Activated CD4-positive, alpha-beta memory T cell treated with anti-CD3 and anti-CD28 coated beads for 36 hours (primary cell): ENCODE data around the gene NECAB2. TPM values are rescaled to one million over a fixed set of nuclear protein-coding genes. Genes with fewer than 3 reads are reported as not detected.

Experiments
- CTCF ChIA-PET: fragments of 350-600 bp; sonication (Branson Sonifier 250); formaldehyde crosslinking; loops from one replicate; lab custom pipeline; 2021; ENCODE audit warnings: antibody characterized with exemption, inconsistent platforms; lab: Charles Lee
- POLR2A ChIA-PET: fragments of 350-600 bp; sonication (Branson Sonifier 250); formaldehyde crosslinking; loops from one replicate; lab custom pipeline; 2021; ENCODE audit warnings: antibody characterized with exemption; lab: Charles Lee
- DNase-seq: peaks from one replicate; pipeline ENCODE4 v3.0.0-alpha.2; 2020
- H3K27ac Mint-ChIP-seq: one replicate; pipeline ENCODE4 v1.8.0; 2021; ENCODE audit warnings: mixed read lengths
- H3K27me3 Mint-ChIP-seq: one replicate; pipeline ENCODE4 v1.8.0; 2021; ENCODE audit warnings: mixed read lengths
- H3K36me3 Mint-ChIP-seq: one replicate; pipeline ENCODE4 v1.8.0; 2021; ENCODE audit warnings: mixed read lengths
- H3K4me1 Mint-ChIP-seq: one replicate; pipeline ENCODE4 v1.8.0; 2021; ENCODE audit warnings: low read depth, mixed read lengths
- H3K4me3 Mint-ChIP-seq: one replicate; pipeline ENCODE4 v1.8.0; 2021; ENCODE audit warnings: mild to moderate bottlenecking, mixed read lengths
- H3K9me3 Mint-ChIP-seq: one replicate; pipeline ENCODE4 v1.8.0; 2021; ENCODE audit warnings: mixed read lengths
- intact Hi-C: fragments of 100-400 bp; cut with micrococcal nuclease; formaldehyde crosslinking; loops from one replicate; pipeline ENCODE4 v1.15.1; 2023
- total RNA-seq, 2 experiments: library from RNA; stranded (reverse); gene quantifications; one replicate each; pipeline ENCODE4 v1.2.3, GENCODE V29; 2021

The NECAB2 gene
- total RNA-seq, 2 experiments from 2014 or later = not detected

GRCh38 chr16:84049403-84050060 is 81.5 kb downstream of the NECAB2 start:
- H3K36me3 Mint-ChIP-seq = peaks cover 20% of the 10 kb centered on the region
- no peaks in the 10 kb centered on the region for H3K27me3 Mint-ChIP-seq
- intact Hi-C loops = no loop called here
- H3K9me3 Mint-ChIP-seq = no peaks in the 10 kb centered on the region
- H3K4me3 Mint-ChIP-seq = no peak overlapping the region
- ChIA-PET CTCF (no interaction called here), POLR2A (no interaction called here)
- no peak overlapping the region for H3K27ac Mint-ChIP-seq
- DNase-seq = no peak
- H3K4me1 Mint-ChIP-seq = no peaks in the 10 kb centered on the region

GRCh38 chr16:84050316-84050715 is 82.3 kb downstream of the NECAB2 start:
- Mint-ChIP-seq H3K4me3 (no peak overlapping the region), H3K36me3 (peaks cover 24% of the 10 kb centered on the region), H3K9me3 (no peaks in the 10 kb centered on the region), H3K27ac (no peak overlapping the region), H3K27me3 (no peaks in the 10 kb centered on the region), H3K4me1 (no peaks in the 10 kb centered on the region)
- CTCF ChIA-PET = no interaction called here
- intact Hi-C loops = no loop called here
- POLR2A ChIA-PET = interaction anchor here (0.6 kb wide), 1 partner anchor 707 kb away, joined by 6 read pairs; no protein-coding TSS in a partner anchor
- DNase-seq = no peak

- no peaks in the 10 kb centered on the region for H3K4me1 Mint-ChIP-seq
- no peaks in the 10 kb centered on the region for H3K27me3 Mint-ChIP-seq
- CTCF ChIA-PET = no interaction called here
Observed at GRCh38 chr16:84052071-84052622, 84.1 kb downstream of the NECAB2 start.

More at GRCh38 chr16:84052071-84052622, 84.1 kb downstream of the NECAB2 start:
- Mint-ChIP-seq H3K9me3 (no peaks in the 10 kb centered on the region), H3K4me3 (no peak overlapping the region), H3K27ac (no peak overlapping the region), H3K36me3 (peaks cover 25% of the 10 kb centered on the region)
- intact Hi-C loops = no loop called here
- no peak for DNase-seq
- POLR2A ChIA-PET = no interaction called here

Other genes with a start within 250 kb of the NECAB2 start
- gene HSBP1, start 160.3 kb upstream of the NECAB2 start, total RNA-seq = 10 to 100 TPM; 70.1 to 74.7 TPM
- gene MLYCD, start 69.1 kb upstream of the NECAB2 start, total RNA-seq = 1 to 10 TPM; 3.0 to 3.5 TPM
- gene OSGIN1, start 15.0 kb upstream of the NECAB2 start, total RNA-seq = under 1 TPM; 0.34 to 0.40 TPM
- gene SLC38A8, start 74.6 kb downstream of the NECAB2 start, total RNA-seq = not detected
- gene MBTPS1, start 148.7 kb downstream of the NECAB2 start, total RNA-seq = 10 to 100 TPM; 37.5 to 37.6 TPM
- gene HSDL1, start 176.9 kb downstream of the NECAB2 start, total RNA-seq = 10 to 100 TPM; 13.1 to 13.8 TPM
- not detected for gene DNAAF1, start 177.1 kb downstream of the NECAB2 start, total RNA-seq
- 10 to 100 TPM; 44.7 to 48.1 TPM for gene TAF1C, start 218.8 kb downstream of the NECAB2 start, total RNA-seq
- under 1 TPM in 1 of 2 experiments, not detected in 1; 0.19 TPM for gene ADAD2, start 222.9 kb downstream of the NECAB2 start, total RNA-seq